ENCODE results near the gene EGLN3.
"Not testable (repeated sequence)": the region's sequence is repeated elsewhere in the genome, so short reads cannot be mapped to it uniquely, and the experiment has no call there.

The EGLN3 gene

DNA sequence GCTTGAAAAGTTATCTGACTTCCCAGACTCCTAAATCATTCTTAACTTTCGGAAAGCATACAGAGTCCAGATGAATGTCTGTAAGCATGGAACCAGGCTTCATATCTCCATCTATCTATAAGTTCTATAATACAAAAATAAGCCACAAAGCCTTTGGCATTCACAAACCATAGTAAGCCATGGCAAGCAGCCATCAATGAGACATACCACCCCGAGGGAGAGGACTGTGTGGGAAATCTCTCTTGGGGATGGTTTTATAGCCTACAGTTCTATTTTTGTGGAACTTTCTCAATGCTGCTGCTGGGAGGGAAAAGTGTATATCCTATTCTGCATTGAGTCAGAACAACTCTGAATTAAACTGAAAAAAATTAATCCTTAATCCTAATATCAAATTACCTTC, 20.4 kb downstream of the EGLN3 start:
- Histone ChIP-seq H3K27ac (peak overlapping the region; percentile 9 to 43), H3K9me3 (no peaks in the 10 kb centered on the region), H3K4me3 (no peak overlapping the region), H3K36me3 (peaks cover 0 to 17% (median 2%) of the 10 kb centered on the region in 3 donors), H3K4me1 (peaks cover 0 to 34% (median 3%) of the 10 kb centered on the region in 4 donors), H3K27me3 (no peaks in the 10 kb centered on the region)
- intact Hi-C loops (cut with DNase I; ENCODE audit: low total_unique reads) = no loop called here
- TF ChIP-seq, protein P1, sequence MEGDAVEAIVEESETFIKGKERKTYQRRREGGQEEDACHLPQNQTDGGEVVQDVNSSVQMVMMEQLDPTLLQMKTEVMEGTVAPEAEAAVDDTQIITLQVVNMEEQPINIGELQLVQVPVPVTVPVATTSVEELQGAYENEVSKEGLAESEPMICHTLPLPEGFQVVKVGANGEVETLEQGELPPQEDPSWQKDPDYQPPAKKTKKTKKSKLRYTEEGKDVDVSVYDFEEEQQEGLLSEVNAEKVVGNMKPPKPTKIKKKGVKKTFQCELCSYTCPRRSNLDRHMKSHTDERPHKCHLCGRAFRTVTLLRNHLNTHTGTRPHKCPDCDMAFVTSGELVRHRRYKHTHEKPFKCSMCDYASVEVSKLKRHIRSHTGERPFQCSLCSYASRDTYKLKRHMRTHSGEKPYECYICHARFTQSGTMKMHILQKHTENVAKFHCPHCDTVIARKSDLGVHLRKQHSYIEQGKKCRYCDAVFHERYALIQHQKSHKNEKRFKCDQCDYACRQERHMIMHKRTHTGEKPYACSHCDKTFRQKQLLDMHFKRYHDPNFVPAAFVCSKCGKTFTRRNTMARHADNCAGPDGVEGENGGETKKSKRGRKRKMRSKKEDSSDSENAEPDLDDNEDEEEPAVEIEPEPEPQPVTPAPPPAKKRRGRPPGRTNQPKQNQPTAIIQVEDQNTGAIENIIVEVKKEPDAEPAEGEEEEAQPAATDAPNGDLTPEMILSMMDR (IDR thresholded peaks at IDR 0.05) = no peak
- no peak for DNase-seq

DNA sequence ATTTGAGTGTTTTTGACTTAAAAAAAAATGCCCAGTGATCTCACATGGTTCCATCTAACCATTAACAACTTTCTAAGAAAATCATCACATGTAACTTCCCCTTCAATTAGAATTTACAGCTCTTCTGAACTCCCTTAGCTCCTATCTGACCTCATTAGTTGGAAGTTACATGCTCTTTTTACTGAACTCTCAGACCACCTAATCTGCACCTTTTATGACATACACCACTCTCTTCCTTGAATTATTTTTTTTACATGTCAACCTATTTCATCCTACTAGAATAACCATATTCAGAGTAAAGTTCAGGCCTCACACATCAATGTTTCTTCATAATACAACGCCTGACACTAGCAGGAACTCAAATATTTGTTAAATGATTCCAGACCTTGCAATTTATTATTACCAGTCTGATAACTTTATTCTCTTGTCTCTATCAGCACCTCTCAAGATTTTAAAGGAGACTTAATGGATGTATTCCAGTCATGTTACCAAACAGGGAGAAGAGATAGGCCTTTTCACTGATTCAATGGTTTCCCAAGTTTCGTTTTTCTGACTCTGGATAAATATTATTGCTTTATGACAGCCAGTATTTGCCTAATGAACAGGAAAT, 21.0 kb downstream of the EGLN3 start:
- no peak for DNase-seq
- no peak overlapping the region for H3K4me3 ChIP-seq
- intact Hi-C loops (cut with DNase I; ENCODE audit: low total_unique reads) = no loop called here
- no peaks in the 10 kb centered on the region for H3K27me3 ChIP-seq
- H3K27ac ChIP-seq = peak overlapping the region; percentile 9 to 43
- peaks cover 0 to 34% (median 3%) of the 10 kb centered on the region in 4 donors for H3K4me1 ChIP-seq
- no peaks in the 10 kb centered on the region for H3K9me3 ChIP-seq
- H3K36me3 ChIP-seq = peaks cover 0 to 17% (median 5%) of the 10 kb centered on the region in 3 donors
- TF ChIP-seq, protein P1 (IDR thresholded peaks at IDR 0.05) = no peak

DNA sequence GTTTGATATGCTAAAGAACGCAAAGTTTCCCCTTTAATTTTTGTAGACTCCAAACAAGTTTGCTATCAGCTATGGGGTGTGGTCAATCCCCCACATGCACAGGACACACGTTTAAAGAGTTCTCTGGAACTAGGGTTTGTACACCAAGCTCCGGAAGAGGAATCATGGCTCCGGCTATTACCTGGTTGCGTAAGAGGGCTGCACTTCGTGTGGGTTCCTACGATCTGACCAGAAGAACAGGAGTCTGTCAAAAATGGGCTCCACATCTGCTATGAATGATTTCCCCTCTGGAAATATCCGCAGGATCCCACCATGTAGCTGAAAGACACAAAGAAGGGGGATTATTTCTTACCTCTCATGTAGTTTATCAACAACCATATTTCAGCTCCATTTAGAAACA, 22.0 kb downstream of the EGLN3 start:
- peaks cover 0 to 34% (median 3%) of the 10 kb centered on the region in 4 donors for H3K4me1 ChIP-seq
- H3K36me3 ChIP-seq = peaks cover 0 to 17% (median 5%) of the 10 kb centered on the region in 3 donors
- no peak overlapping the region for H3K27ac ChIP-seq
- TF ChIP-seq, protein P1 (IDR thresholded peaks at IDR 0.05) = no peak
- no peaks in the 10 kb centered on the region for H3K27me3 ChIP-seq
- DNase-seq = no peak
- no peak overlapping the region for H3K4me3 ChIP-seq
- intact Hi-C loops (cut with DNase I; ENCODE audit: low total_unique reads) = no loop called here
- no peaks in the 10 kb centered on the region for H3K9me3 ChIP-seq

DNA sequence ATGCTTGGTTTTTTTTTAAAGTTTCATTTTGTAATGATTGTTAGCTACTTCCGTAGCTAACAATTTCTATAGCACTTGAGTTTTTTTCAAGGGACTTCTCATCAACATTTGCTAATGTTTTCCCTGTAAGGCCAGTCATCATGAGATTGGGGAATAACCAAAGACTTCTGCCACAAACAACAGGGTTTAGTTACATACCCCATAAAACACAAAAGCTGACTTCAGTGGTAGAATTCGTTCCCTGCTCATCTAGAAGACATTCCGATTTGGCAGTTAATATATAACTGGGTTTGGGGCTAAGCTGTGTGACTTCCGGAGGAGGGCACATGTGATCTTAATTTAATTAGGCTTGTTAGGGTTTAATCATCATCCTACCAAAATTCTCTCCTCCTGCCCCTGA, 22.9 kb downstream of the EGLN3 start:
- Histone ChIP-seq H3K27me3 (no peaks in the 10 kb centered on the region), H3K4me1 (peaks cover 0 to 26% (median 3%) of the 10 kb centered on the region in 4 donors), H3K27ac (no peak overlapping the region), H3K36me3 (peaks cover 0 to 17% (median 5%) of the 10 kb centered on the region in 3 donors), H3K4me3 (no peak overlapping the region), H3K9me3 (no peaks in the 10 kb centered on the region)
- TF ChIP-seq, protein P1 (IDR thresholded peaks at IDR 0.05) = no peak
- intact Hi-C loops (cut with DNase I; ENCODE audit: low total_unique reads) = no loop called here
- DNase-seq = no peak

DNA sequence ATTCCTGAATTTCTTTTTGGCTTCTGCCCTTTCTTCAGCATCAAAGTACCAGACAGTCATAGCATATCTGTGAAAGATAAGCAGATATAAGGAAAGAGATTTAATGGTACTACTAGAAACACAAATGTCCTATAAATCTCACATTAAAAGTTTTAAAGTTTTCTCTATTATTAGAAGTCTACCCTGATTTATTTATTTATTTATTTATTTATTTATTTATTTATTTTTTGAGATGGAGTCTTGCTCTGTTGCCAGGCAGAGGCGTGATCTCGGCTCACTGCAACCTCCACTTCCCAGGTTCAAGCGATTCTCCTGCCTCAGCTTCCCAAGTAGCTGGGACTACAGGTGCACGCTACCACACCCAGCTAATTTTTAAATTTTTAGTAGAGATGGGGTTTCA, 23.9 kb downstream of the EGLN3 start:
- intact Hi-C loops (cut with DNase I; ENCODE audit: low total_unique reads); H3K27ac ChIP-seq; DNase-seq; H3K4me3 ChIP-seq; H3K27me3 ChIP-seq; H3K9me3 ChIP-seq: not testable (repeated sequence)
- peaks cover 0 to 24% (median 3%) of the 10 kb centered on the region in 4 donors for H3K4me1 ChIP-seq
- H3K36me3 ChIP-seq = peaks cover 0 to 17% (median 5%) of the 10 kb centered on the region in 3 donors

DNA sequence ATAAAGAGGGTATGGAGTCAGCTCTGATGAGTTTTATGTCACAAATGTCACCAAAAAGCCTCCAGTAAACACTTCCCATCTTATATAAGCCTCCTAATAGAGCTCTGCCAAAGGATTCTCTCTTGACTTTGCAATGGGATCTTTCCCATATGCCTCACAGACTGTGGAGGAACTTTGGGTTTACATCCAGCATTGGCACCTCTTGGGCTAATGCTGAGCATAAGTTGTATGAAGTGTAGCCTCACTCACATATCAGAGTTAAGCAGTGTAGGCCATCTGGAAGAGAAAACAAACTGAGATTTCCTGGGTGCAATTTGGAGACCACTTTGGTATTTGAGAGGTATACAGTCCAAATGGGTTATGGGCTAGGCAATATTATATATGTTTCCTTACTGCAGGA, 24.9 kb downstream of the EGLN3 start:
- TF ChIP-seq, protein P1 (IDR thresholded peaks at IDR 0.05) = no peak
- intact Hi-C loops (cut with DNase I; ENCODE audit: low total_unique reads) = no loop called here
- Histone ChIP-seq H3K27me3 (no peaks in the 10 kb centered on the region), H3K9me3 (no peaks in the 10 kb centered on the region), H3K36me3 (peaks cover 0 to 17% (median 5%) of the 10 kb centered on the region in 3 donors), H3K4me3 (no peak overlapping the region), H3K27ac (no peak overlapping the region), H3K4me1 (peaks cover 0 to 21% (median under 1%) of the 10 kb centered on the region in 4 donors)
- no peak for DNase-seq

Data from tibial artery (tissue), 4 donors.